NT2/D1 (cell line): Measurements from ENCODE around the gene SPOUT1.

Experiments
- YY1 ChIP-seq: IDR thresholded peaks from 2 replicates; pipeline ENCODE4 v1.6.1; 2011; ENCODE audit not compliant: insufficient read length, insufficient read depth
- ZNF274 ChIP-seq: IDR thresholded peaks from 2 replicates; pipeline ENCODE4 v1.6.1; 2011; ENCODE audit warnings: mild to moderate bottlenecking, low read depth, low read length

DNA sequence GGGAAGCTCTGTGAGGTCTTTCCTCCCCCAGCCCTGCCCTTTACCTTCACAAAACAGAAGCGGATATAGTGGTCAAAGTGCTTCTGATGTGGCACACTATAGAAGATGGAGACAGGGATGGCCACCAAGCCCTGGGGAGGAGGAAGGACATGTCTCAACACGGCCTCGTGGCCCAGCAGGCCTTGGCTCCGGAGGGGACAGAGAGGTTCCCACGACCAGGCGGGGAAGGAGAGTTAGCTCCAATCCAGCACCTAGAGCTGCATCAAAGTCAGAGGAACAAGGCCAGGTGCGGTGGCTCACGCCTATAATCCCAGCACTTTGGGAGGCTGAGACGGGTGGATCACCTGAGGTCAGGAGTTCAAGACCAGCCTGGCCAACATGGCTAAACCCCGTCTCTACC, 4.1 kb upstream of the SPOUT1 start:
- TF ChIP-seq ZNF274, result no peak
- TF ChIP-seq YY1, result no peak
